ENCODE data around the gene STARD10. TPM values are rescaled to one million over a fixed set of nuclear protein-coding genes. Genes with fewer than 3 reads are reported as not detected.
A peak's percentile ranks its signal among the peaks of the same experiment; 100 is the strongest.

Gene STARD10
- total and polyA plus RNA-seq, 8 donors = 99.5 to 366 (median 164) TPM

DNA sequence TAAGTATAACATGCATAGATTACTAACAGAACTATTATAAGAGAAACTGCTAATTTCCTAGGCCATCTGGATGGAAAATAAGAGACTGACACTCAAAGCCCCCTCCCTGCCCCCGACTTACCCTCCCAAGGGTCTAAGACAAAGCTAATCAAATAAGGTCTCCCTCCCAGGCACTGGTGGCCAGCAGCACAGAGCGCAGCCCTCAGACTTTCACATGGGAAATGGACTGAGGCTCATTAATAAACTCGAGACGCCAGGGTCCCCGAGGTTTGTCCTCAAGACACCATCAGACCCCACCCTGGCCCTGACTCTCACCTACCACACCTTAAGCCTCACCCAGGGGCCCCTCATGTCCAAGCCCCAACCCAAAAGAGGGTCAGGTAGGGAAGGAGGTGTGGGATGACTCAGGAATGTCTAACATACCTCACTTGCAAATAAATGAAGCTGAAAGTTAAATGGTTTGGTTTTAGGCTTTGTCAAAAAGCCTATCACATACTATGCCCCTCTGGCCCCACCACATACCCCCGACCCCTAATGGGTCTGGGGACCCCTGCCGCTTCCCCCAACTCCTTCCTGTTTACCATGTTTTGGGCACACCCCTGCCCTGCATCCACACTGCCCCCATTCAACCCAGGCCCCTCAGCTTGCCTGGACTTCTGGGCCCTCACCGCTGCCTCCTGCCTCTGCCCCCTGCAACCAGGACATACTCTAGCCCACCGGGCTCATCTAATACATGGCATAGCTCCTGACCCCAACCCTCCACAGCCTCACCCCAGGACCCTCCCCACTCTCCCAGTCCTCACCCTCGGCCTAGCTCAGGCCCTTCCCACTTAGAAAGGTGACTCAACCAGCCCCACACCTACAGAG lies 53.1 kb downstream of the STARD10 start:
- Histone ChIP-seq H3K4me3 (no peak overlapping the region), H3K9me3 (no peaks in the 10 kb centered on the region), H3K4me1 (no peaks in the 10 kb centered on the region), H3K27me3 (no peaks in the 10 kb centered on the region), H3K27ac (no peak overlapping the region), H3K36me3 (no peaks in the 10 kb centered on the region)
- no peak for FAIRE-seq
- TF ChIP-seq, protein P1, sequence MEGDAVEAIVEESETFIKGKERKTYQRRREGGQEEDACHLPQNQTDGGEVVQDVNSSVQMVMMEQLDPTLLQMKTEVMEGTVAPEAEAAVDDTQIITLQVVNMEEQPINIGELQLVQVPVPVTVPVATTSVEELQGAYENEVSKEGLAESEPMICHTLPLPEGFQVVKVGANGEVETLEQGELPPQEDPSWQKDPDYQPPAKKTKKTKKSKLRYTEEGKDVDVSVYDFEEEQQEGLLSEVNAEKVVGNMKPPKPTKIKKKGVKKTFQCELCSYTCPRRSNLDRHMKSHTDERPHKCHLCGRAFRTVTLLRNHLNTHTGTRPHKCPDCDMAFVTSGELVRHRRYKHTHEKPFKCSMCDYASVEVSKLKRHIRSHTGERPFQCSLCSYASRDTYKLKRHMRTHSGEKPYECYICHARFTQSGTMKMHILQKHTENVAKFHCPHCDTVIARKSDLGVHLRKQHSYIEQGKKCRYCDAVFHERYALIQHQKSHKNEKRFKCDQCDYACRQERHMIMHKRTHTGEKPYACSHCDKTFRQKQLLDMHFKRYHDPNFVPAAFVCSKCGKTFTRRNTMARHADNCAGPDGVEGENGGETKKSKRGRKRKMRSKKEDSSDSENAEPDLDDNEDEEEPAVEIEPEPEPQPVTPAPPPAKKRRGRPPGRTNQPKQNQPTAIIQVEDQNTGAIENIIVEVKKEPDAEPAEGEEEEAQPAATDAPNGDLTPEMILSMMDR (IDR thresholded peaks at IDR 0.05) = no peak
- intact Hi-C loops (cut with DNase I) = no loop called here
- DNase-seq = peak in 3 of 6 donors; percentile 8 to 35 (median 17)
- ATAC-seq = no peak
- 66% methylated on average over 10 of the region's 10 CpGs for WGBS, 2 donors

DNA sequence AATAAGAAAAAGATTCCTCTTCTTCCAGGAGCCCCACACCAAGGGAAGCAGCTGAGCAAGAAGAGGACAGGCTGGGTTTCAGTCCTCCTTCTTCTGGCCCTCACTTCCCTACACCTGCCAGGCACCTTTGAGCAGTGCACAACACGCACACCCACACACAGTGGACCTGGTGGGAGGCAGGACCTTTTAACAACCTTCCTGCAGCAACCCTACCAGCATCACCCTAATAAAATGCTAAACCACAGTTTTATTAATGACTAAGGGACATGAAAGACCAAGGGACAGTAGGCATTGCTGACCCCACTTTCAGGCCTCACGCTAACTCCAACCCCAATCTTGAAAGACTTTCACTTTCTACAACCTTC lies 53.8 kb downstream of the STARD10 start:
- 92 to 93% methylated on average over 2 of the region's 2 CpGs for WGBS, 2 donors
- Histone ChIP-seq H3K27ac (no peak overlapping the region), H3K4me1 (no peaks in the 10 kb centered on the region), H3K9me3 (no peaks in the 10 kb centered on the region), H3K4me3 (no peak overlapping the region), H3K27me3 (no peaks in the 10 kb centered on the region), H3K36me3 (no peaks in the 10 kb centered on the region)
- intact Hi-C loops (cut with DNase I) = no loop called here
- DNase-seq (peak in 1 of 6 donors; percentile 9), ATAC-seq (no peak), FAIRE-seq (no peak)
- TF ChIP-seq, protein P1 (IDR thresholded peaks at IDR 0.05) = no peak

DNA sequence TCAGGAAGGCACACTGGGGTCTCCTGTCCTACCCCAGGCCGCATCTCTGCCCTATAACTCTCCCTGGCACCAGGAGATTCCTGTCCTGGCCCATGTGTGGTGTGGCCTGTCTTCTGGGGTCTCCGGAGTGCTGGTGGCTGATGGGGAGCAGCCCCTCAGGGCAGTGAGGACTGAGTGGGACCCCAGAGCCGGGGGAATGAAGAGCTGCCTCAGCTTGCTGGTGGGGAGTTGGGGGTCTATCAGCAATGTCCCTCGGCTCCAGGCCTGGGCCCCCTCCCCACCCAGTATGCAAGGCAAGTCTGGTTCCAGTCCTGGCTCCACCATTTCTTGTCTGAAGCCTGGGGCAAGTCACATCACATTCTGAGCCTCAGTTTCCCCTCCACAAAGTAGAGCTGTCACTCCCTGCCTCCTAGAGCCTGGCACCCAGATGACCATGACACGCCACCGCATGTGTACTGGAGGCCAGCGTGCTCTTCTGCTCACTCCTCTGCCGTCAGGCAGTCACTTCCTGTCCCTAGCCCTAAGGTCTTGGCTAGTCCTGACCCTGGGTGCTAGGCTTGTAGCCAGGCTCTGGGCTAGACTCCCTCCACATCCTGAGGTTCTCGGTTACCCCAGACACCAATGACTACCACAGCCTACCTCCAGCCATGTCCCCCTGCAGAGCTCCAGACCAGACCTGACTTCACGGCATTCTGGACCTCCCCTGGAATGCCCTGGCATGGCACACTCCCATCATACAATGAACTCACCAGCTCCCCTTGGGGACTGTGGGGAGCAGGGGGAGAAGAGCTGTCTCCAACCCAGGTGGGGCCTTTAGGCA lies 54.4 kb downstream of the STARD10 start:
- DNase-seq (peak in 2 of 6 donors; percentile 7 to 35), ATAC-seq (peak in 2 of 4 donors; percentile 12 to 14), FAIRE-seq (no peak)
- intact Hi-C loops (cut with DNase I) = no loop called here
- H3K36me3 ChIP-seq = no peaks in the 10 kb centered on the region
- H3K9me3 ChIP-seq = no peaks in the 10 kb centered on the region
- H3K27me3 ChIP-seq = no peaks in the 10 kb centered on the region
- no peaks in the 10 kb centered on the region for H3K4me1 ChIP-seq
- 86 to 90% methylated on average over 10 of the region's 10 CpGs for WGBS, 2 donors
- TF ChIP-seq, protein P1 (IDR thresholded peaks at IDR 0.05) = no peak
- no peak overlapping the region for H3K4me3 ChIP-seq
- H3K27ac ChIP-seq = no peak overlapping the region

DNA sequence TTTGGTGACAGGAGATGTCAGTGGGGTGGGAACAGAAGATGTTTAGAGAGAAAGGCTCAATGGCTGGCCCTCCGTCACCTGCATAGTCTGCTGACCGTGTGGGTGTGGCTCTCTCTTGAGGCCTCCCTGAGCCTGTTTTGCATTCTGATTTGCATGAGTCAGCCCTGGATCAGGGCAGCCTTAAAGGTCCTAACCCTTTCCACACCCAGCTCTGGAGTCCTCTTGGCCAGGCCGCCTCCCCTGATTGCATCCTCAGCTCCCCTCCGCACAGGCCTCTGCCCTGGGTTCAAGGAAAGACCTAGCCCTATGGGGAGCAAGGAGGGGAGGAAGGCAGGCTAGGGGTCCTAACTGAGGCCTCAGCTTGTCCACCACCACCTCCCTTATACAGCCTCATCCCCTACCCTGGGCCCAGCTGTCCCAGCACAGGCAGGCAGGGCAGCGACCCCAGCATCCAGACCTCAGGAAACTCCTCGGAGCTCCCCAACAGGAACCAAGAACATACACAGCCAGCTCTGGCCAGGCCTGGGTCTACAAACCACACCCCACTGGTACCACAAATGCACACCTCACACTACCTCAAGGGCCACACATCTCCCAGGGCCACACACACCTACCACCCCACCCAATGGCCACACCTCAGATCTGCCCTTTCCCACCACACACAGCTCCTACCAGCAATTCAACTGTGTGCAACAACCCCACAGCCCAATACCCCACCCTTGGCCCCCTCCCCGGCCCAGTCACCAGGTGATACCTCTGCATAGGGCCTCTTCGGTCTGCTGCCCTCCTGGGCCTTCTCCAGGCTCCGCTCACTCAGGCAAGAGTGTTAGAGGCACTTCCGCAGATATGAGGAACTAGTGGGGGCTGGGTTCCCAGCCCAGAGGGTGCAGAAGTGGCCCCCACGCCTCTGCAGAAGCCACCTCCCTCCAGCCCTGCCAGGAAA lies 55.4 kb downstream of the STARD10 start:
- H3K36me3 ChIP-seq = no peaks in the 10 kb centered on the region
- H3K9me3 ChIP-seq = no peaks in the 10 kb centered on the region
- DNase-seq (peak in 2 of 6 donors; percentile 10 to 40), ATAC-seq (peak in 3 of 4 donors; percentile 26 to 54 (median 43)), FAIRE-seq (no peak)
- H3K4me1 ChIP-seq = no peaks in the 10 kb centered on the region
- TF ChIP-seq, protein P1 (IDR thresholded peaks at IDR 0.05) = no peak
- H3K4me3 ChIP-seq = peak overlapping the region in 1 of 4 donors; percentile 23
- intact Hi-C loops (cut with DNase I) = no loop called here
- peak overlapping the region in 2 of 4 donors; percentile 25 to 55 for H3K27ac ChIP-seq
- WGBS, 2 donors = 91 to 95% methylated on average over 11 of the region's 11 CpGs
- H3K27me3 ChIP-seq = no peaks in the 10 kb centered on the region

Data from pancreas (tissue), 10 donors.